Stimulated activated effector memory CD8-positive, alpha-beta T cell treated with anti-CD3 and anti-CD28 coated beads, Interleukin-12 subunit alpha, Interleukin-12 subunit beta, amount 100 ng/mL, for 72 hours (primary cell): ENCODE measurements around the gene CCDC82.
"Not testable (repeated sequence)": the region's sequence is repeated elsewhere in the genome, so short reads cannot be mapped to it uniquely, and the experiment has no call there.

Source experiments
- ATAC-seq: fragments of 150-1000 bp; cut with Tn5 transposase; 2 replicates; pipeline ENCODE4 v1.10.0; 2021
- DNase-seq, 2 donors: peaks; one replicate each; pipeline ENCODE4 v3.0.0; 2021 to 2022; ENCODE audit warnings: low spot score in 2 of 2
- H3K27ac Mint-ChIP-seq: one replicate; pipeline ENCODE4 v1.8.0; 2022; ENCODE audit warnings: mild to moderate bottlenecking, mixed read lengths
- H3K36me3 Mint-ChIP-seq: one replicate; pipeline ENCODE4 v1.8.0; 2022; ENCODE audit warnings: mild to moderate bottlenecking, mixed read lengths
- H3K4me1 Mint-ChIP-seq: one replicate; pipeline ENCODE4 v1.8.0; 2022; ENCODE audit warnings: mixed read lengths
- H3K4me3 Mint-ChIP-seq: one replicate; pipeline ENCODE4 v1.8.0; 2022; ENCODE audit warnings: mild to moderate bottlenecking, mixed read lengths
- H3K9me3 Mint-ChIP-seq: one replicate; pipeline ENCODE4 v1.8.0; 2022; ENCODE audit warnings: mixed read lengths

CCDC82 gene

GRCh38 chr11:96389720-96390487 is at the start of gene CCDC82, which contains the start of gene JRKL:
TSS of gene CCDC82 (minus strand) at chr11:96389912. CDS start at chr11:96384747, 5,165 bp downstream.
TSS of gene JRKL (plus strand) at chr11:96390013. CDS start at chr11:96390650, 637 bp downstream.
- Mint-ChIP-seq H3K36me3 (peaks cover 34% of the 10 kb centered on the region), H3K4me1 (peaks cover 40% of the 10 kb centered on the region), H3K4me3 (peak within 1 kb of the TSS; percentile 86), H3K27ac (peak within 1 kb of the TSS; percentile 90), H3K9me3 (no peaks in the 10 kb centered on the region)
- ATAC-seq (peak; percentile 97), DNase-seq (peak; percentile 94 to 99)

- H3K4me1 Mint-ChIP-seq, DNase-seq, H3K27ac Mint-ChIP-seq, H3K4me3 Mint-ChIP-seq, H3K36me3 Mint-ChIP-seq, H3K9me3 Mint-ChIP-seq, ATAC-seq: not testable (repeated sequence)
Measured at GRCh38 chr11:96432654-96433053, 42.9 kb upstream of the CCDC82 start.

GRCh38 chr11:96430668-96431067 is 41.0 kb upstream of the CCDC82 start:
- Mint-ChIP-seq H3K4me3 (no peak overlapping the region), H3K4me1 (no peaks in the 10 kb centered on the region), H3K9me3 (no peaks in the 10 kb centered on the region), H3K27ac (no peak overlapping the region), H3K36me3 (no peaks in the 10 kb centered on the region)
- DNase-seq = no peak
- ATAC-seq = no peak

- ATAC-seq (peak; percentile 46), DNase-seq (no peak)
- no peak overlapping the region for H3K27ac Mint-ChIP-seq
- no peaks in the 10 kb centered on the region for H3K4me1 Mint-ChIP-seq
- H3K36me3 Mint-ChIP-seq = no peaks in the 10 kb centered on the region
- H3K9me3 Mint-ChIP-seq = no peaks in the 10 kb centered on the region
- no peak overlapping the region for H3K4me3 Mint-ChIP-seq
Measured at GRCh38 chr11:96424693-96425092, 35.0 kb upstream of the CCDC82 start.

- H3K27ac Mint-ChIP-seq = no peak overlapping the region
- no peaks in the 10 kb centered on the region for H3K36me3 Mint-ChIP-seq
- no peak overlapping the region for H3K4me3 Mint-ChIP-seq
- no peak for DNase-seq
- H3K9me3 Mint-ChIP-seq = no peaks in the 10 kb centered on the region
- peak; percentile 46 for ATAC-seq
- H3K4me1 Mint-ChIP-seq = no peaks in the 10 kb centered on the region
Measured at GRCh38 chr11:96413408-96413807, 23.7 kb upstream of the CCDC82 start.

GRCh38 chr11:96412761-96413381 is 23.2 kb upstream of the CCDC82 start:
- ATAC-seq = no peak
- Mint-ChIP-seq H3K4me3 (no peak overlapping the region), H3K27ac (no peak overlapping the region), H3K4me1 (no peaks in the 10 kb centered on the region), H3K36me3 (no peaks in the 10 kb centered on the region), H3K9me3 (no peaks in the 10 kb centered on the region)
- no peak for DNase-seq

- not testable (repeated sequence) for H3K4me1 Mint-ChIP-seq, H3K9me3 Mint-ChIP-seq, H3K36me3 Mint-ChIP-seq, DNase-seq, ATAC-seq, H3K27ac Mint-ChIP-seq
- H3K4me3 Mint-ChIP-seq = peak overlapping the region; percentile 30
Measured at GRCh38 chr11:96411412-96411811, 21.7 kb upstream of the CCDC82 start.

GRCh38 chr11:96400697-96401096 is 11.0 kb upstream of the CCDC82 start:
- DNase-seq (no peak), ATAC-seq (no peak)
- no peak overlapping the region for H3K27ac Mint-ChIP-seq
- no peaks in the 10 kb centered on the region for H3K4me1 Mint-ChIP-seq
- no peaks in the 10 kb centered on the region for H3K9me3 Mint-ChIP-seq
- no peaks in the 10 kb centered on the region for H3K36me3 Mint-ChIP-seq
- H3K4me3 Mint-ChIP-seq = no peak overlapping the region

GRCh38 chr11:96397863-96398262 is 8.2 kb upstream of the CCDC82 start:
- DNase-seq (no peak), ATAC-seq (no peak)
- no peaks in the 10 kb centered on the region for H3K36me3 Mint-ChIP-seq
- no peak overlapping the region for H3K4me3 Mint-ChIP-seq
- H3K9me3 Mint-ChIP-seq = no peaks in the 10 kb centered on the region
- H3K4me1 Mint-ChIP-seq = no peaks in the 10 kb centered on the region
- H3K27ac Mint-ChIP-seq = no peak overlapping the region

- no peak for DNase-seq
- Mint-ChIP-seq H3K36me3 (no peaks in the 10 kb centered on the region), H3K4me3 (no peak overlapping the region), H3K4me1 (peaks cover 6% of the 10 kb centered on the region), H3K27ac (no peak overlapping the region), H3K9me3 (no peaks in the 10 kb centered on the region)
- no peak for ATAC-seq
Measured at GRCh38 chr11:96396637-96397036, 6.9 kb upstream of the CCDC82 start.

- peaks cover 20% of the 10 kb centered on the region for H3K4me1 Mint-ChIP-seq
- no peak overlapping the region for H3K27ac Mint-ChIP-seq
- H3K36me3 Mint-ChIP-seq = peaks cover 5% of the 10 kb centered on the region
- no peak for ATAC-seq
- DNase-seq = no peak
- no peak overlapping the region for H3K4me3 Mint-ChIP-seq
- H3K9me3 Mint-ChIP-seq = no peaks in the 10 kb centered on the region
Measured at GRCh38 chr11:96394773-96395172, 5.1 kb upstream of the CCDC82 start.

GRCh38 chr11:96393753-96394348 is 4.1 kb upstream of the CCDC82 start:
- Mint-ChIP-seq H3K36me3 (peaks cover 6% of the 10 kb centered on the region), H3K4me1 (peaks cover 22% of the 10 kb centered on the region), H3K4me3 (no peak overlapping the region), H3K9me3 (no peaks in the 10 kb centered on the region), H3K27ac (no peak overlapping the region)
- no peak for DNase-seq
- no peak for ATAC-seq

- H3K27ac Mint-ChIP-seq = no peak overlapping the region
- H3K4me1 Mint-ChIP-seq = peaks cover 34% of the 10 kb centered on the region
- no peaks in the 10 kb centered on the region for H3K9me3 Mint-ChIP-seq
- ATAC-seq (no peak), DNase-seq (no peak)
- peaks cover 19% of the 10 kb centered on the region for H3K36me3 Mint-ChIP-seq
- H3K4me3 Mint-ChIP-seq = peak overlapping the region; percentile 86
Measured at GRCh38 chr11:96391698-96392307, 2.1 kb upstream of the CCDC82 start.

- peaks cover 31% of the 10 kb centered on the region for H3K36me3 Mint-ChIP-seq
- peak overlapping the region; percentile 90 for H3K27ac Mint-ChIP-seq
- no peak for DNase-seq
- peaks cover 35% of the 10 kb centered on the region for H3K4me1 Mint-ChIP-seq
- ATAC-seq = no peak
- H3K4me3 Mint-ChIP-seq = peak overlapping the region; percentile 86
- H3K9me3 Mint-ChIP-seq = no peaks in the 10 kb centered on the region
Measured at GRCh38 chr11:96390488-96390792, 728 bp upstream of the CCDC82 start.

- H3K9me3 Mint-ChIP-seq = no peaks in the 10 kb centered on the region
- peak overlapping the region; percentile 90 for H3K27ac Mint-ChIP-seq
- ATAC-seq (peak; percentile 75), DNase-seq (no peak)
- H3K4me1 Mint-ChIP-seq = peaks cover 44% of the 10 kb centered on the region
- peak overlapping the region; percentile 86 for H3K4me3 Mint-ChIP-seq
- H3K36me3 Mint-ChIP-seq = peaks cover 40% of the 10 kb centered on the region
Measured at GRCh38 chr11:96388891-96389719, 607 bp downstream of the CCDC82 start.
